Measurements from ENCODE around the gene PHTF2.
"Not testable (repeated sequence)": the region's sequence is repeated elsewhere in the genome, so short reads cannot be mapped to it uniquely, and the experiment has no call there.

PHTF2 gene

GRCh38 chr7:77798394-77799077, at the start of gene PHTF2, which contains the start of gene TMEM60:
TSS of gene PHTF2 (plus strand) at chr7:77798773.
TSS of gene TMEM60 (minus strand) at chr7:77798434. CDS start at chr7:77794373, 4,061 bp downstream.
- DNase-seq: peak; percentile 97

- no peak for DNase-seq
These were observed 46.6 kb upstream of the PHTF2 start for GRCh38 chr7:77752016-77752415.

- DNase-seq: no peak
These were observed 45.4 kb upstream of the PHTF2 start for GRCh38 chr7:77753173-77753572.

GRCh38 chr7:77757589-77757988, 41.0 kb upstream of the PHTF2 start:
- no peak for DNase-seq

GRCh38 chr7:77759294-77759889, 39.2 kb upstream of the PHTF2 start:
- peak; percentile 10 for DNase-seq

GRCh38 chr7:77760809-77761453, 37.6 kb upstream of the PHTF2 start:
- DNase-seq: no peak

GRCh38 chr7:77765481-77765880, 33.1 kb upstream of the PHTF2 start:
- DNase-seq: no peak

- DNase-seq: no peak
These were observed 32.4 kb upstream of the PHTF2 start for GRCh38 chr7:77765906-77766800.

- DNase-seq: no peak
These were observed 31.6 kb upstream of the PHTF2 start for GRCh38 chr7:77766801-77767605.

GRCh38 chr7:77770316-77770715, 28.3 kb upstream of the PHTF2 start:
- no peak for DNase-seq

- no peak for DNase-seq
These were observed 26.7 kb upstream of the PHTF2 start for GRCh38 chr7:77771901-77772300.

- DNase-seq: no peak
These were observed 20.0 kb upstream of the PHTF2 start for GRCh38 chr7:77778535-77778934.

GRCh38 chr7:77782383-77782782, 16.2 kb upstream of the PHTF2 start:
- DNase-seq: no peak

- DNase-seq: no peak
These were observed 15.5 kb upstream of the PHTF2 start for GRCh38 chr7:77783111-77783510.

- no peak for DNase-seq
These were observed 15.0 kb upstream of the PHTF2 start for GRCh38 chr7:77783545-77783944.

- DNase-seq: not testable (repeated sequence)
These were observed 14.1 kb upstream of the PHTF2 start for GRCh38 chr7:77784426-77784825.

- no peak for DNase-seq
These were observed 12.6 kb upstream of the PHTF2 start for GRCh38 chr7:77786018-77786417.

GRCh38 chr7:77786741-77787140, 11.8 kb upstream of the PHTF2 start:
- DNase-seq: no peak

GRCh38 chr7:77788327-77788902, 10.2 kb upstream of the PHTF2 start:
- no peak for DNase-seq

GRCh38 chr7:77791336-77791735, 7.2 kb upstream of the PHTF2 start:
- DNase-seq: no peak

- DNase-seq: no peak
These were observed 6.6 kb upstream of the PHTF2 start for GRCh38 chr7:77791956-77792355.

- DNase-seq: no peak
These were observed 4.6 kb upstream of the PHTF2 start for GRCh38 chr7:77794000-77794399.
